Smooth muscle cell (in vitro differentiated cells): ENCODE data around the gene LENG8. TPM values are rescaled to one million over a fixed set of nuclear protein-coding genes. Genes with fewer than 3 reads are reported as not detected.

Experiments
- DNase-seq: peaks from one replicate; lab custom pipeline; 2025; ENCODE audit not compliant: unreplicated experiment; lab: John Stamatoyannopoulos, UW
- H2AFZ ChIP-seq: fragments of 200-600 bp; sonication (generic); 2 replicates; pipeline ENCODE4 v1.6.0; 2016; ENCODE audit warnings: antibody characterized with exemption, low read depth, mild to moderate bottlenecking
- H3F3A ChIP-seq: fragments of 200-600 bp; sonication (generic); 2 replicates; pipeline ENCODE4 v1.6.0; 2017; ENCODE audit warnings: antibody characterized with exemption, low read depth
- H3K27ac ChIP-seq: fragments of 200-600 bp; sonication (generic); 2 replicates; pipeline ENCODE4 v1.5.1; 2016; ENCODE audit warnings: low read depth, mild to moderate bottlenecking
- H3K27me3 ChIP-seq: fragments of 200-600 bp; sonication (generic); 2 replicates; pipeline ENCODE4 v1.6.1; 2016; ENCODE audit warnings: low read depth, mild to moderate bottlenecking
- H3K36me3 ChIP-seq: fragments of 200-600 bp; sonication (generic); 2 replicates; pipeline ENCODE4 v1.5.1; 2016; ENCODE audit warnings: low read depth
- H3K4me1 ChIP-seq: fragments of 200-600 bp; sonication (generic); 2 replicates; pipeline ENCODE4 v1.5.1; 2016; ENCODE audit warnings: low read depth
- H3K4me2 ChIP-seq: fragments of 200-600 bp; sonication (generic); 2 replicates; pipeline ENCODE4 v1.6.0; 2016; ENCODE audit warnings: mild to moderate bottlenecking
- H3K4me3 ChIP-seq: fragments of 200-600 bp; sonication (generic); 2 replicates; pipeline ENCODE4 v1.5.1; 2016; ENCODE audit warnings: mild to moderate bottlenecking
- H3K79me2 ChIP-seq: fragments of 200-600 bp; sonication (generic); 2 replicates; pipeline ENCODE4 v1.6.0; 2016; ENCODE audit warnings: low read depth, mild to moderate bottlenecking
- H3K9ac ChIP-seq: fragments of 200-600 bp; sonication (generic); 2 replicates; pipeline ENCODE4 v1.6.0; 2016; ENCODE audit warnings: low read depth
- H3K9me3 ChIP-seq: fragments of 200-600 bp; sonication (generic); replicated peaks from 2 replicates; pipeline ENCODE4 v1.5.1; 2016; ENCODE audit warnings: low read depth
- H4K20me1 ChIP-seq: fragments of 200-600 bp; sonication (generic); 2 replicates; pipeline ENCODE4 v1.6.0; 2016; ENCODE audit warnings: low read depth
- CTCF ChIP-seq: fragments of 200-600 bp; sonication (generic); IDR thresholded peaks from 2 replicates; pipeline ENCODE4 v1.5.1; 2017; ENCODE audit warnings: borderline replicate concordance, mild to moderate bottlenecking, antibody characterized with exemption; ENCODE audit not compliant: insufficient read depth, poor library complexity, severe bottlenecking
- WGBS: methylation state at CpG from one replicate; pipeline ENCODE4 v1.1.7; 2016; ENCODE audit warnings: low lambda C conversion rate; 5-methylcytosine and 5-hydroxymethylcytosine counted together
- polyA plus RNA-seq: library from polyadenylated mRNA; unstranded; fragments of >200 nt; fragmentation: Nextera tagmentation; extraction: Ambion mirVana; gene quantifications from 2 replicates; pipeline ENCODE4 v1.2.1, GENCODE V29; 2016
- total RNA-seq: library from RNA; depleted of rRNA; stranded (reverse); fragments of >200 nt; gene quantifications from 2 replicates; pipeline ENCODE4 v1.2.3, GENCODE V29; 2014

The LENG8 gene
- total and polyA plus RNA-seq, 2 experiments from 2014 or later = 27.6 to 32.9 TPM

GRCh38 chr19:54426291-54426931, 22.6 kb upstream of the LENG8 start:
- Histone ChIP-seq H3K4me3 (no peak overlapping the region), H3K27ac (no peak overlapping the region), H3K9me3 (no peaks in the 10 kb centered on the region), H3K79me2 (no peaks in the 10 kb centered on the region), H3K27me3 (peaks cover 5% of the 10 kb centered on the region), H3K4me1 (peaks cover 24% of the 10 kb centered on the region), H3K4me2 (no peak overlapping the region), H3K36me3 (no peaks in the 10 kb centered on the region), H2AFZ (no peak overlapping the region), H3F3A (no peaks in the 10 kb centered on the region), H3K9ac (no peak overlapping the region), H4K20me1 (peaks cover under 1% of the 10 kb centered on the region)
- DNase-seq = no peak
- WGBS = 75% methylated on average over 16 of the region's 17 CpGs
- no peak for TF ChIP-seq CTCF

GRCh38 chr19:54427586-54427985, 21.4 kb upstream of the LENG8 start:
- 94% methylated on average over 11 of the region's 11 CpGs for WGBS
- Histone ChIP-seq H3K4me2 (no peak overlapping the region), H3K79me2 (no peaks in the 10 kb centered on the region), H3K27ac (no peak overlapping the region), H3F3A (no peaks in the 10 kb centered on the region), H3K4me1 (peaks cover 16% of the 10 kb centered on the region), H2AFZ (no peak overlapping the region), H3K9me3 (no peaks in the 10 kb centered on the region), H3K9ac (no peak overlapping the region), H3K36me3 (no peaks in the 10 kb centered on the region), H3K27me3 (no peaks in the 10 kb centered on the region), H3K4me3 (no peak overlapping the region), H4K20me1 (peaks cover 4% of the 10 kb centered on the region)
- no peak for TF ChIP-seq CTCF
- DNase-seq = no peak

- Histone ChIP-seq H3K9ac (no peak overlapping the region), H3K9me3 (no peaks in the 10 kb centered on the region), H3K27me3 (no peaks in the 10 kb centered on the region), H3K36me3 (no peaks in the 10 kb centered on the region), H3K27ac (no peak overlapping the region), H4K20me1 (peaks cover 4% of the 10 kb centered on the region), H2AFZ (no peak overlapping the region), H3K4me2 (no peak overlapping the region), H3K4me1 (peaks cover 16% of the 10 kb centered on the region), H3K4me3 (no peak overlapping the region), H3K79me2 (no peaks in the 10 kb centered on the region), H3F3A (no peaks in the 10 kb centered on the region)
- DNase-seq = no peak
- 89% methylated on average over 11 of the region's 11 CpGs for WGBS
- TF ChIP-seq CTCF = no peak
These were observed 20.4 kb upstream of the LENG8 start for GRCh38 chr19:54428323-54429175.
